GM12878 (cell line): Measurements from ENCODE around the gene CAP2. TPM values are rescaled to one million over a fixed set of nuclear protein-coding genes. Genes with fewer than 3 reads are reported as not detected.
A peak's percentile ranks its signal among the peaks of the same experiment; 100 is the strongest.

Source experiments
- BACH1 ChIP-seq: fragments of 450-650 bp; IDR thresholded peaks from 2 replicates; pipeline ENCODE4 v1.6.1; 2017; ENCODE audit warnings: mild to moderate bottlenecking, borderline replicate concordance
- CHD4 ChIP-seq: fragments of 200-600 bp; sonication (generic); IDR thresholded peaks from 2 replicates; pipeline ENCODE4 v1.6.1; 2016; ENCODE audit warnings: mild to moderate bottlenecking
- EED ChIP-seq: sonication (generic); IDR thresholded peaks from 2 replicates; pipeline ENCODE4 v1.6.1; 2016; ENCODE audit warnings: antibody characterized with exemption, low read depth
- EZH2 ChIP-seq: IDR thresholded peaks from 2 replicates; pipeline ENCODE4 v1.6.1; 2012; ENCODE audit warnings: low read depth, mild to moderate bottlenecking, control low read depth, inconsistent platforms, low read length, borderline replicate concordance; ENCODE audit not compliant: control insufficient read depth
- FOS ChIP-seq: IDR thresholded peaks from 3 replicates; pipeline ENCODE4 v1.6.1; 2011; ENCODE audit warnings: borderline replicate concordance; ENCODE audit not compliant: insufficient read length; ENCODE audit errors: extremely low read depth
- HDAC2 ChIP-seq: fragments of 200-600 bp; sonication (generic); IDR thresholded peaks from 2 replicates; pipeline ENCODE4 v1.6.1; 2017
- NFXL1 ChIP-seq: fragments of 450-650 bp; IDR thresholded peaks from 2 replicates; pipeline ENCODE4 v1.6.1; 2017; ENCODE audit warnings: antibody characterized with exemption, mild to moderate bottlenecking, borderline replicate concordance
- NKRF ChIP-seq: fragments of 450-650 bp; conservative IDR thresholded peaks from 2 replicates; pipeline ENCODE4 v1.6.1; 2017; ENCODE audit warnings: mild to moderate bottlenecking, moderate library complexity
- POLR2AphosphoS2 ChIP-seq: IDR thresholded peaks from 2 replicates; pipeline ENCODE4 v1.6.1; 2011; ENCODE audit warnings: low read depth, mild to moderate bottlenecking, low read length, improper control_type of control experiment, moderate library complexity
- POLR2AphosphoS5 ChIP-seq: IDR thresholded peaks from 2 replicates; pipeline ENCODE4 v1.6.1; 2011; ENCODE audit warnings: mild to moderate bottlenecking, low read length, inconsistent platforms
- RCOR1 ChIP-seq: conservative IDR thresholded peaks from 2 replicates; pipeline ENCODE4 v1.6.1; 2012; ENCODE audit warnings: low read depth, low read length, improper control_type of control experiment
- SREBF2 ChIP-seq: IDR thresholded peaks from 2 replicates; pipeline ENCODE4 v1.6.1; 2012; ENCODE audit warnings: mild to moderate bottlenecking, low read length
- YBX1 ChIP-seq: fragments of 450-650 bp; IDR thresholded peaks from 2 replicates; pipeline ENCODE4 v1.6.1; 2016; ENCODE audit warnings: antibody characterized with exemption
- polyA plus RNA-seq, 11 experiments: library from polyadenylated mRNA; depleted of rRNA in 4 of 11; unstranded in 6 of 11; stranded (reverse) in 5 of 11; fragments of >200 nt; fragmentation: Nextera tagmentation in 4 of 11; fragmentation: Illumina TruSeq in 1 of 11; extraction: Ambion mirVana in 4 of 11; extraction: Trizol in 1 of 11; gene quantifications; 1 replicate in 1 of 11; 2 replicates in 10 of 11; pipeline versions ENCODE4 v1.2.1 to v1.2.3, GENCODE V29; 2011 to 2016; ENCODE audit warnings: inconsistent platforms in 2 of 11, missing spikeins in 2 of 11, low read depth in 1 of 11
- total RNA-seq, 4 experiments: library from RNA; depleted of rRNA in 3 of 4; stranded (reverse); fragments of >200 nt in 3 of 4; fragmentation: Illumina TruSeq in 1 of 4; extraction: Trizol in 1 of 4; gene quantifications; 2 replicates each; pipeline versions ENCODE4 v1.2.1 to v1.2.3, GENCODE V29; 2013 to 2021
- TF ChIP-seq, protein P1 (sequence below): fragments of 450-650 bp; IDR thresholded peaks from 2 replicates; pipeline ENCODE4 v1.6.1; 2018; ENCODE audit warnings: mild to moderate bottlenecking, low read depth, moderate library complexity; ENCODE audit not compliant: partially characterized antibody
- TF ChIP-seq, protein P2 (sequence below): fragments of 450-650 bp; formaldehyde crosslinking; IDR thresholded peaks from 2 replicates; pipeline ENCODE4 v1.4.0; 2020; ENCODE audit warnings: mild to moderate bottlenecking, moderate library complexity
- TF ChIP-seq, protein P3 (sequence below): IDR thresholded peaks from 2 replicates; pipeline ENCODE4 v1.6.1; 2012; ENCODE audit warnings: low read depth, low read length, improper control_type of control experiment

CAP2 gene
- total and polyA plus RNA-seq, 10 of the 15 experiments (the other 5 are each of a cell fraction or from before 2014, with no cell fraction given) = 0.10 to 2.0 (median 0.15) TPM; not detected in 7

- no peak for TF ChIP-seq HDAC2
- no peak for TF ChIP-seq POLR2AphosphoS2
- no peak for TF ChIP-seq YBX1
- no peak for TF ChIP-seq SREBF2
- TF ChIP-seq, protein P1, sequence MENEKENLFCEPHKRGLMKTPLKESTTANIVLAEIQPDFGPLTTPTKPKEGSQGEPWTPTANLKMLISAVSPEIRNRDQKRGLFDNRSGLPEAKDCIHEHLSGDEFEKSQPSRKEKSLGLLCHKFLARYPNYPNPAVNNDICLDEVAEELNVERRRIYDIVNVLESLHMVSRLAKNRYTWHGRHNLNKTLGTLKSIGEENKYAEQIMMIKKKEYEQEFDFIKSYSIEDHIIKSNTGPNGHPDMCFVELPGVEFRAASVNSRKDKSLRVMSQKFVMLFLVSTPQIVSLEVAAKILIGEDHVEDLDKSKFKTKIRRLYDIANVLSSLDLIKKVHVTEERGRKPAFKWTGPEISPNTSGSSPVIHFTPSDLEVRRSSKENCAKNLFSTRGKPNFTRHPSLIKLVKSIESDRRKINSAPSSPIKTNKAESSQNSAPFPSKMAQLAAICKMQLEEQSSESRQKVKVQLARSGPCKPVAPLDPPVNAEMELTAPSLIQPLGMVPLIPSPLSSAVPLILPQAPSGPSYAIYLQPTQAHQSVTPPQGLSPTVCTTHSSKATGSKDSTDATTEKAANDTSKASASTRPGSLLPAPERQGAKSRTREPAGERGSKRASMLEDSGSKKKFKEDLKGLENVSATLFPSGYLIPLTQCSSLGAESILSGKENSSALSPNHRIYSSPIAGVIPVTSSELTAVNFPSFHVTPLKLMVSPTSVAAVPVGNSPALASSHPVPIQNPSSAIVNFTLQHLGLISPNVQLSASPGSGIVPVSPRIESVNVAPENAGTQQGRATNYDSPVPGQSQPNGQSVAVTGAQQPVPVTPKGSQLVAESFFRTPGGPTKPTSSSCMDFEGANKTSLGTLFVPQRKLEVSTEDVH = no peak
- TF ChIP-seq NKRF = peak; percentile 78; the same call in 1 of the 2 replicates
- peak; percentile 26; the same call in 1 of the 2 replicates for TF ChIP-seq BACH1
- no peak for TF ChIP-seq RCOR1
- no peak for TF ChIP-seq CHD4
- TF ChIP-seq POLR2AphosphoS5 = no peak
- TF ChIP-seq EED = no peak
- TF ChIP-seq, protein P2, sequence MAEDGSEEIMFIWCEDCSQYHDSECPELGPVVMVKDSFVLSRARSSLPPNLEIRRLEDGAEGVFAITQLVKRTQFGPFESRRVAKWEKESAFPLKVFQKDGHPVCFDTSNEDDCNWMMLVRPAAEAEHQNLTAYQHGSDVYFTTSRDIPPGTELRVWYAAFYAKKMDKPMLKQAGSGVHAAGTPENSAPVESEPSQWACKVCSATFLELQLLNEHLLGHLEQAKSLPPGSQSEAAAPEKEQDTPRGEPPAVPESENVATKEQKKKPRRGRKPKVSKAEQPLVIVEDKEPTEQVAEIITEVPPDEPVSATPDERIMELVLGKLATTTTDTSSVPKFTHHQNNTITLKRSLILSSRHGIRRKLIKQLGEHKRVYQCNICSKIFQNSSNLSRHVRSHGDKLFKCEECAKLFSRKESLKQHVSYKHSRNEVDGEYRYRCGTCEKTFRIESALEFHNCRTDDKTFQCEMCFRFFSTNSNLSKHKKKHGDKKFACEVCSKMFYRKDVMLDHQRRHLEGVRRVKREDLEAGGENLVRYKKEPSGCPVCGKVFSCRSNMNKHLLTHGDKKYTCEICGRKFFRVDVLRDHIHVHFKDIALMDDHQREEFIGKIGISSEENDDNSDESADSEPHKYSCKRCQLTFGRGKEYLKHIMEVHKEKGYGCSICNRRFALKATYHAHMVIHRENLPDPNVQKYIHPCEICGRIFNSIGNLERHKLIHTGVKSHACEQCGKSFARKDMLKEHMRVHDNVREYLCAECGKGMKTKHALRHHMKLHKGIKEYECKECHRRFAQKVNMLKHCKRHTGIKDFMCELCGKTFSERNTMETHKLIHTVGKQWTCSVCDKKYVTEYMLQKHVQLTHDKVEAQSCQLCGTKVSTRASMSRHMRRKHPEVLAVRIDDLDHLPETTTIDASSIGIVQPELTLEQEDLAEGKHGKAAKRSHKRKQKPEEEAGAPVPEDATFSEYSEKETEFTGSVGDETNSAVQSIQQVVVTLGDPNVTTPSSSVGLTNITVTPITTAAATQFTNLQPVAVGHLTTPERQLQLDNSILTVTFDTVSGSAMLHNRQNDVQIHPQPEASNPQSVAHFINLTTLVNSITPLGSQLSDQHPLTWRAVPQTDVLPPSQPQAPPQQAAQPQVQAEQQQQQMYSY = no peak
- TF ChIP-seq EZH2 = no peak
- no peak for TF ChIP-seq FOS
- no peak for TF ChIP-seq NFXL1
- TF ChIP-seq, protein P3, sequence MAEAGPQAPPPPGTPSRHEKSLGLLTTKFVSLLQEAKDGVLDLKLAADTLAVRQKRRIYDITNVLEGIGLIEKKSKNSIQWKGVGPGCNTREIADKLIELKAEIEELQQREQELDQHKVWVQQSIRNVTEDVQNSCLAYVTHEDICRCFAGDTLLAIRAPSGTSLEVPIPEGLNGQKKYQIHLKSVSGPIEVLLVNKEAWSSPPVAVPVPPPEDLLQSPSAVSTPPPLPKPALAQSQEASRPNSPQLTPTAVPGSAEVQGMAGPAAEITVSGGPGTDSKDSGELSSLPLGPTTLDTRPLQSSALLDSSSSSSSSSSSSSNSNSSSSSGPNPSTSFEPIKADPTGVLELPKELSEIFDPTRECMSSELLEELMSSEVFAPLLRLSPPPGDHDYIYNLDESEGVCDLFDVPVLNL = no peak
Observed at GRCh38 chr6:17600527-17601385, 207.4 kb downstream of the CAP2 start (continued).
